H1 (cell line): ENCODE results near the gene NFKBIL1. TPM values are rescaled to one million over a fixed set of nuclear protein-coding genes. Genes with fewer than 3 reads are reported as not detected.
"Not testable (repeated sequence)": the region's sequence is repeated elsewhere in the genome, so short reads cannot be mapped to it uniquely, and the experiment has no call there.

ENCODE experiments used
- CTCF ChIA-PET: fragments of 300-600 bp; sonication (Branson Sonifier 250); formaldehyde crosslinking; loops from one replicate; lab custom pipeline; 2021; ENCODE audit not compliant: partially characterized antibody; lab: Charles Lee
- POLR2A ChIA-PET: fragments of 300-600 bp; sonication (Branson Sonifier 250); formaldehyde crosslinking; loops from one replicate; lab custom pipeline; 2021; ENCODE audit warnings: inconsistent platforms; ENCODE audit not compliant: partially characterized antibody; lab: Charles Lee
- DNase-seq, 2 experiments: peaks; one replicate each; pipeline versions ENCODE4 v3.0.0 to v3.0.0-alpha.2; 2010 to 2022; ENCODE audit warnings: low spot score in 2 of 2, low read depth in 1 of 2, mixed read lengths in 1 of 2
- FAIRE-seq: peaks from 2 replicates; lab custom pipeline; 2011; peaks lifted over from hg19 to GRCh38; lab: Jason Lieb, UNC
- H2AFZ ChIP-seq: 2 replicates; pipeline ENCODE4 v1.8.1; 2012; ENCODE audit warnings: low read length, inconsistent platforms
- H2AK5ac ChIP-seq: 2 replicates; pipeline ENCODE4 v1.6.1; 2013; ENCODE audit warnings: low read depth, low read length
- H2BK120ac ChIP-seq: replicated peaks from 2 replicates; pipeline ENCODE3; 2013; ENCODE audit warnings: low read depth, low read length, inconsistent platforms
- H2BK12ac ChIP-seq: 2 replicates; pipeline ENCODE4 v1.6.1; 2013; ENCODE audit warnings: low read depth, low read length
- H2BK15ac ChIP-seq: 2 replicates; pipeline ENCODE4 v1.6.1; 2013; ENCODE audit warnings: low read length
- H2BK20ac ChIP-seq: 2 replicates; pipeline ENCODE4 v1.6.1; 2013; ENCODE audit warnings: low read length
- H2BK5ac ChIP-seq: 2 replicates; pipeline ENCODE4 v1.6.1; 2013; ENCODE audit warnings: low read depth, low read length
- H3K14ac ChIP-seq: 2 replicates; pipeline ENCODE4 v1.6.1; 2013; ENCODE audit warnings: inconsistent platforms; ENCODE audit not compliant: insufficient read length
- H3K18ac ChIP-seq: 2 replicates; pipeline ENCODE4 v1.6.1; 2013; ENCODE audit warnings: low read length; ENCODE audit errors: extremely low read depth
- H3K23ac ChIP-seq: 2 replicates; pipeline ENCODE4 v1.6.1; 2013; ENCODE audit warnings: inconsistent platforms; ENCODE audit not compliant: insufficient read length
- H3K23me2 ChIP-seq: 2 replicates; pipeline ENCODE4 v1.6.1; 2013; ENCODE audit warnings: low read depth, low read length
- H3K27ac ChIP-seq: 2 replicates; pipeline ENCODE4 v1.6.1; 2011; ENCODE audit warnings: low read depth, low read length, inconsistent platforms
- H3K27me3 ChIP-seq, 4 experiments: replicated peaks in 1 of 4; 1 replicate in 1 of 4; 2 replicates in 3 of 4; pipeline versions ENCODE4 v1.6.1 to v1.8.1; 2011 to 2013; ENCODE audit warnings: low read length in 3 of 4, mild to moderate bottlenecking in 3 of 4, inconsistent platforms in 2 of 4, mixed read lengths in 2 of 4, moderate library complexity in 1 of 4; ENCODE audit not compliant: control insufficient read depth in 3 of 4, insufficient read depth in 3 of 4; ENCODE audit errors: extremely low read depth in 1 of 4
- H3K36me3 ChIP-seq, 4 experiments: 2 replicates each; pipeline versions ENCODE4 v1.6.1 to v1.8.1; 2011 to 2013; ENCODE audit warnings: mild to moderate bottlenecking in 4 of 4, low read length in 3 of 4, moderate library complexity in 2 of 4, control low read depth in 1 of 4, inconsistent platforms in 1 of 4; ENCODE audit not compliant: insufficient read depth in 4 of 4, control insufficient read depth in 2 of 4
- H3K4ac ChIP-seq: replicated peaks from 2 replicates; pipeline ENCODE3; 2013; ENCODE audit warnings: low read length, low read depth, mixed read lengths, inconsistent platforms; ENCODE audit not compliant: insufficient read length
- H3K4me1 ChIP-seq, 4 experiments: replicated peaks in 1 of 4; 1 replicate in 1 of 4; 2 replicates in 3 of 4; pipeline versions ENCODE4 v1.6.1 to v1.8.1; 2011 to 2013; ENCODE audit warnings: low read length in 3 of 4, inconsistent platforms in 2 of 4, mixed read lengths in 1 of 4; ENCODE audit not compliant: insufficient read depth in 4 of 4, control insufficient read depth in 3 of 4
- H3K4me2 ChIP-seq, 2 experiments: 2 replicates each; pipeline versions ENCODE4 v1.6.1 to v1.8.1; 2011 to 2013; ENCODE audit warnings: low read depth in 2 of 2, low read length in 2 of 2, control low read depth in 1 of 2, inconsistent platforms in 1 of 2, mild to moderate bottlenecking in 1 of 2; ENCODE audit not compliant: insufficient read depth in 1 of 2
- H3K4me3 ChIP-seq, 4 experiments: fragments of 200-600, 300-600 bp in 1 of 4; sonication (generic), shearing (Covaris generic), sonication (Bioruptor Twin) in 1 of 4; 2 replicates each; pipeline versions ENCODE4 v1.5.1 to v1.8.1; 2011 to 2016; ENCODE audit warnings: low read length in 4 of 4, low read depth in 3 of 4, control low read depth in 2 of 4, inconsistent platforms in 2 of 4, mild to moderate bottlenecking in 2 of 4, mixed read lengths in 1 of 4, moderate library complexity in 1 of 4; ENCODE audit not compliant: insufficient read depth in 2 of 4; ENCODE audit errors: extremely low read depth in 1 of 4
- H3K56ac ChIP-seq: replicated peaks from 2 replicates; pipeline ENCODE3; 2013; ENCODE audit warnings: low read depth, mild to moderate bottlenecking, mixed read lengths, low read length, inconsistent platforms; ENCODE audit not compliant: insufficient read length
- H3K79me1 ChIP-seq: 2 replicates; pipeline ENCODE4 v1.6.1; 2013; ENCODE audit warnings: low read depth, low read length, control low read depth
- H3K79me2 ChIP-seq, 2 experiments: 2 replicates each; pipeline versions ENCODE4 v1.6.1 to v1.8.1; 2012 to 2013; ENCODE audit warnings: low read length in 2 of 2, mild to moderate bottlenecking in 2 of 2, inconsistent platforms in 1 of 2; ENCODE audit not compliant: insufficient read depth in 2 of 2, control insufficient read depth in 1 of 2
- H3K9ac ChIP-seq, 4 experiments: replicated peaks in 1 of 4; 1 replicate in 1 of 4; 2 replicates in 3 of 4; pipeline versions ENCODE4 v1.6.1 to v1.8.1; 2011 to 2013; ENCODE audit warnings: low read depth in 3 of 4, low read length in 3 of 4, control low read depth in 2 of 4, mild to moderate bottlenecking in 2 of 4, moderate library complexity in 2 of 4, inconsistent platforms in 1 of 4; ENCODE audit errors: extremely low read depth in 1 of 4
- H3K9me3 ChIP-seq, 2 experiments: 2 replicates each; pipeline versions ENCODE4 v1.6.1 to v1.8.1; 2012 to 2013; ENCODE audit warnings: mild to moderate bottlenecking in 2 of 2, moderate library complexity in 2 of 2, control low read depth in 1 of 2, inconsistent platforms in 1 of 2, low read depth in 1 of 2, low read length in 1 of 2, mixed read lengths in 1 of 2; ENCODE audit not compliant: insufficient read depth in 2 of 2
- H4K20me1 ChIP-seq, 2 experiments: replicated peaks in 1 of 2; 2 replicates each; pipeline versions ENCODE3 to v1.8.1; 2011 to 2013; ENCODE audit warnings: inconsistent platforms in 2 of 2, low read length in 2 of 2, mild to moderate bottlenecking in 1 of 2; ENCODE audit not compliant: insufficient read depth in 2 of 2, control insufficient read depth in 1 of 2
- H4K5ac ChIP-seq: 2 replicates; pipeline ENCODE4 v1.6.1; 2013; ENCODE audit warnings: low read length, low read depth, mixed read lengths, inconsistent platforms; ENCODE audit not compliant: insufficient read length
- H4K8ac ChIP-seq: 2 replicates; pipeline ENCODE4 v1.8.0; 2013; ENCODE audit warnings: mild to moderate bottlenecking, moderate library complexity, low read length, inconsistent platforms; ENCODE audit not compliant: insufficient read depth; ENCODE audit errors: extremely low read depth
- H4K91ac ChIP-seq: replicated peaks from 2 replicates; pipeline ENCODE3; 2013; ENCODE audit warnings: low read length, mixed read lengths, inconsistent platforms; ENCODE audit not compliant: insufficient read length
- CTCF ChIP-seq, 3 experiments: IDR thresholded peaks; 1 replicate in 2 of 3; 2 replicates in 1 of 3; pipeline versions ENCODE4 v1.5.1 to v1.6.1; 2011; ENCODE audit warnings: low read length in 3 of 3, mild to moderate bottlenecking in 3 of 3, inconsistent platforms in 2 of 3, low read depth in 1 of 3, moderate library complexity in 1 of 3; ENCODE audit not compliant: insufficient read depth in 1 of 3; ENCODE audit errors: control extremely low read depth in 1 of 3
- POLR2AphosphoS5 ChIP-seq: IDR thresholded peaks from 2 replicates; pipeline ENCODE4 v1.6.1; 2011; ENCODE audit warnings: low read depth, low read length
- SIN3A ChIP-seq, 2 experiments: IDR thresholded peaks in 1 of 2; conservative IDR thresholded peaks in 1 of 2; 2 replicates each; pipeline ENCODE4 v1.6.1; 2011 to 2012; ENCODE audit warnings: low read length in 2 of 2, improper control_type of control experiment in 1 of 2, low read depth in 1 of 2, mild to moderate bottlenecking in 1 of 2
- WGBS, 2 experiments: shearing (Covaris generic) in 1 of 2; methylation state at CpG; one replicate each; pipeline versions ENCODE4 v1.1.6 to v1.1.7; 2013 to 2015; ENCODE audit warnings: low lambda C conversion rate in 2 of 2, mixed read lengths in 2 of 2, inconsistent platforms in 1 of 2, low coverage in 1 of 2, missing lambda C conversion rate in 1 of 2; ENCODE audit not compliant: insufficient replicate concordance in 2 of 2, insufficient coverage in 1 of 2, insufficient read length in 1 of 2; ENCODE audit errors: extremely low coverage in 1 of 2, missing lambda C conversion rate in 1 of 2; 5-methylcytosine and 5-hydroxymethylcytosine counted together
- polyA plus RNA-seq, 7 experiments: library from polyadenylated mRNA; depleted of rRNA in 3 of 7; stranded (reverse) in 5 of 7; unstranded in 2 of 7; fragments of >200 nt in 5 of 7; fragments of 200-250 nt in 2 of 7; gene quantifications; 1 replicate in 5 of 7; 2 replicates in 1 of 7; 4 replicates in 1 of 7; pipeline versions ENCODE4 v1.2.1 to v1.2.3, GENCODE V29; 2011 to 2013; ENCODE audit warnings: missing spikeins in 2 of 7, mixed read lengths in 2 of 7
- total RNA-seq: library from RNA; stranded (reverse); fragmentation: NEBNext Ultra II Directional; extraction: Animal tissue kit (Norgen Biotek cat#: 25700); gene quantifications from 2 replicates; pipeline ENCODE4 v1.2.1, GENCODE V29; 2021

NFKBIL1 gene
- total and polyA plus RNA-seq, 2 of the 8 experiments (the other 6 are each of a cell fraction or from before 2014, with no cell fraction given) = 7.5 to 11.2 TPM

GRCh38 chr6:31502586-31502985 is 44.8 kb upstream of the NFKBIL1 start (continued):
- no peak for TF ChIP-seq CTCF (IDR thresholded peaks at IDR 0.05; ENCODE audit: control extremely low read depth in 1 of 3, insufficient read depth in 1 of 3, low read depth in 1 of 3, low read length in 3 of 3)
- TF ChIP-seq POLR2AphosphoS5 = no peak
- TF ChIP-seq SIN3A (conservative IDR thresholded peaks at IDR 0.05 in 1 of 2, IDR thresholded peaks at IDR 0.05 in 1 of 2; ENCODE audit: low read depth in 1 of 2, low read length in 2 of 2) = no peak

DNA sequence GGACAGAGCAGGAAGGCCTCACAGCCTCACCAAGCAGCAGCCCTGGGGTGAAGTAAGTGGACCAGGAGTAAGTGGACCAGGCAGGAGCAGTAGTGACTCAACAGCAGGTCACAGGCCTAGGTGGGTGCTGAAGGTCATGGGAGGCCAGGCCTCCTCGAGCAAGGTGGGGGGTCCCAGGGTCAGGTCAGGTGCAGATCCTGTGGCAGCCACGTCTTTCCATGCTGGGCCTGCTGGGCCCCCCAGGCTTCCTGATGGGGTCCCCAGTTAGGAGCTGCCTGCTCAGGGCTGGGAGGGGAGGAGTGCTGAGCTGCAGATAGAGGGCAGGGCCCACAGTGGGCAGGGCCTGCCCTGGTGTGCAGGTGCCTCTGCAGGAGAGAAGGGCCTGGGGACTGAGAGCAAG is 38.4 kb upstream of the NFKBIL1 start:
- peaks cover 4 to 30% (median 14%) of the 10 kb centered on the region in 4 experiments; a peak in 7 of 8 replicates for H3K36me3 ChIP-seq
- H2AK5ac ChIP-seq, FAIRE-seq, H3K79me2 ChIP-seq, H3K79me1 ChIP-seq, CTCF ChIA-PET, H3K9me3 ChIP-seq, H3K9ac ChIP-seq, H3K4me2 ChIP-seq, H2AFZ ChIP-seq, H2BK20ac ChIP-seq, H4K20me1 ChIP-seq, H3K23ac ChIP-seq, H3K14ac ChIP-seq, H4K91ac ChIP-seq, H3K18ac ChIP-seq, H2BK12ac ChIP-seq, H3K4ac ChIP-seq, H2BK5ac ChIP-seq, DNase-seq, H4K5ac ChIP-seq, H3K23me2 ChIP-seq, H3K4me1 ChIP-seq, H3K27ac ChIP-seq, H3K27me3 ChIP-seq, H2BK120ac ChIP-seq, H3K56ac ChIP-seq, H3K4me3 ChIP-seq, H2BK15ac ChIP-seq: not testable (repeated sequence)
- 69% methylated on average over 2 of the region's 2 CpGs; no CpG with 5 or more reads in 1 of the 2 experiments for WGBS, 2 experiments
- POLR2A ChIA-PET = interaction anchor here (1.6 to 2.0 kb wide), 2 partner anchors 12 to 23 kb away, joined by 3 to 5 read pairs; no protein-coding TSS in a partner anchor
- H4K8ac ChIP-seq = 0 out of 2 replicates have a peak overlapping the region, but pooled peaks have one; percentile 20
